ENCODE results near the gene MTMR4. TPM values are rescaled to one million over a fixed set of nuclear protein-coding genes. Genes with fewer than 3 reads are reported as not detected.

Gene MTMR4
- polyA plus RNA-seq, 3 donors, result 7.2 to 20.7 (median 8.4) TPM

DNA sequence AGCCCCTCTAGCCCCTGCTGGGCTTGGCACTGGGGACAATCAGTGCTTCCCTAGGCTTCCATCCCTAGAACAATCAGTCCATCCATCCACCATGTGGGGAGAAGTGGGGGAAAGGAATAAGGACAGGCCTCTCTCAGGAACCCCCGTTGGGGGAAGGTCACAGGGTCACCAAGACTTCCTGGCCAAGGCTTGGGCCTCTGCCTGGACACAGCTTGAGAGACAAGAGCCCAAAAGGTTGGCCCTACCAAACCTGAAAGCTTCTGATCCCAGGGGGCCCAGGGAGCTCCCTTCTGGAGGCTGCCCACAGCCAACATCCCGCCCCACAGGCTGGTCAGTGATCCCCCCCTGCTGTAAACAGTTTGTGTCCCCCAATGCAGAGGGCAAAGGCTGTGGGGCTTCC is 16.2 kb upstream of the MTMR4 start:
- TF ChIP-seq, protein P1, sequence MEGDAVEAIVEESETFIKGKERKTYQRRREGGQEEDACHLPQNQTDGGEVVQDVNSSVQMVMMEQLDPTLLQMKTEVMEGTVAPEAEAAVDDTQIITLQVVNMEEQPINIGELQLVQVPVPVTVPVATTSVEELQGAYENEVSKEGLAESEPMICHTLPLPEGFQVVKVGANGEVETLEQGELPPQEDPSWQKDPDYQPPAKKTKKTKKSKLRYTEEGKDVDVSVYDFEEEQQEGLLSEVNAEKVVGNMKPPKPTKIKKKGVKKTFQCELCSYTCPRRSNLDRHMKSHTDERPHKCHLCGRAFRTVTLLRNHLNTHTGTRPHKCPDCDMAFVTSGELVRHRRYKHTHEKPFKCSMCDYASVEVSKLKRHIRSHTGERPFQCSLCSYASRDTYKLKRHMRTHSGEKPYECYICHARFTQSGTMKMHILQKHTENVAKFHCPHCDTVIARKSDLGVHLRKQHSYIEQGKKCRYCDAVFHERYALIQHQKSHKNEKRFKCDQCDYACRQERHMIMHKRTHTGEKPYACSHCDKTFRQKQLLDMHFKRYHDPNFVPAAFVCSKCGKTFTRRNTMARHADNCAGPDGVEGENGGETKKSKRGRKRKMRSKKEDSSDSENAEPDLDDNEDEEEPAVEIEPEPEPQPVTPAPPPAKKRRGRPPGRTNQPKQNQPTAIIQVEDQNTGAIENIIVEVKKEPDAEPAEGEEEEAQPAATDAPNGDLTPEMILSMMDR (IDR thresholded peaks at IDR 0.05), result no peak
- no peak overlapping the region for H3K4me2 ChIP-seq (replicated peaks; ENCODE audit: extremely low read depth, low read length, poor library complexity, severe bottlenecking)
- no peak overlapping the region for H3K4me3 ChIP-seq (replicated peaks in 1 of 3; ENCODE audit: low read depth in 2 of 3, low read length in 3 of 3)
- H3K27me3 ChIP-seq (ENCODE audit: control insufficient read depth in 2 of 2, insufficient read depth in 2 of 2, low read length in 2 of 2), result peaks cover 4 to 31% of the 10 kb centered on the region in 2 donors
- Mint-ChIP-seq H3K27ac (no peak overlapping the region), H3K4me1 (peaks cover 58% of the 10 kb centered on the region), H3K9me3 (peaks cover 0 to 2% (median 0%) of the 10 kb centered on the region in 7 donors), H3K27me3 (ENCODE audit: low read depth in 3 of 3) (peaks cover 39 to 47% (median 40%) of the 10 kb centered on the region in 3 donors), H3K36me3 (peaks cover 2 to 14% of the 10 kb centered on the region in 2 donors), H3K4me3 (peak overlapping the region in 1 of 2 donors; percentile 78)
- H3K79me2 ChIP-seq (ENCODE audit: insufficient read depth, low read length), result no peaks in the 10 kb centered on the region
- H3K9ac ChIP-seq (ENCODE audit: insufficient read depth, low read length, poor library complexity, severe bottlenecking), result no peak overlapping the region
- WGBS (ENCODE audit: insufficient coverage), result 82% methylated on average over 2 of the region's 2 CpGs
- no peak overlapping the region for H3K27ac ChIP-seq (ENCODE audit: low read depth in 1 of 2, low read length in 2 of 2)
- peaks cover 50 to 58% of the 10 kb centered on the region in 2 donors for H3K4me1 ChIP-seq (ENCODE audit: control insufficient read depth in 1 of 2, insufficient read depth in 2 of 2, low read length in 2 of 2)
- no peaks in the 10 kb centered on the region for H4K20me1 ChIP-seq (ENCODE audit: insufficient read depth, low read length)
- no peaks in the 10 kb centered on the region for H3K36me3 ChIP-seq (replicated peaks in 1 of 2; ENCODE audit: control insufficient read depth in 1 of 2, insufficient read depth in 2 of 2, low read length in 2 of 2)
- intact Hi-C loops (cut with micrococcal nuclease), result no loop called here
- no peak for DNase-seq
- H3K9me3 ChIP-seq (replicated peaks in 1 of 2; ENCODE audit: control insufficient read depth in 1 of 2, insufficient read depth in 1 of 2, low read length in 2 of 2), result no peaks in the 10 kb centered on the region
- H2AFZ ChIP-seq (ENCODE audit: insufficient read depth, low read depth, low read length, poor library complexity, severe bottlenecking), result no peak overlapping the region

DNA sequence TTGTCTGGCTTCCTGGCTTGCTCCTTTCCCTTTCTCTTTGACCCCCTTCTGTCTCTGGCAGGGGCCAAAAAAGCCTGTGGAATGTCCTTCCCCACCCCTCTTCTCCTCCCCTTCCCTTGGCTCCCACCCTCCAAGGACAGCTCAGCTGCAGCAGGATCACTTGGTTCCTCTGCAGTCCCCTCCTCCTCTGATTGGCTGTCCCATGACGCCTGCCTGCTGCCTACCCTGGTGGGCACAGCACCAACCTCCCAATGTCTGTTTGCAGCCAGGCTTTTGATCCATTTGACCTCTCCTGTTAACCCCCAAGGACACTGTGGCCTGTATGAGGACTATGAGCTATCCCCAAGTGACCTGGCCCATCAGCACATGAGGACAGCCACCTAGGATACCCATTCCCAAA is 14.8 kb upstream of the MTMR4 start:
- peaks cover 37 to 45% of the 10 kb centered on the region in 2 donors for H3K4me1 ChIP-seq (ENCODE audit: control insufficient read depth in 1 of 2, insufficient read depth in 2 of 2, low read length in 2 of 2)
- peaks cover 44% of the 10 kb centered on the region for H3K4me1 Mint-ChIP-seq
- no peak overlapping the region for H3K27ac Mint-ChIP-seq
- no peak overlapping the region for H3K4me3 ChIP-seq (replicated peaks in 1 of 3; ENCODE audit: low read depth in 2 of 3, low read length in 3 of 3)
- H3K27me3 ChIP-seq (ENCODE audit: control insufficient read depth in 2 of 2, insufficient read depth in 2 of 2, low read length in 2 of 2), result peaks cover 4 to 31% of the 10 kb centered on the region in 2 donors
- no peaks in the 10 kb centered on the region for H4K20me1 ChIP-seq (ENCODE audit: insufficient read depth, low read length)
- DNase-seq, result no peak
- intact Hi-C loops (cut with micrococcal nuclease), result loop anchor here in 1 of 2 donors (10.0 kb wide), 1 partner anchor 56 kb away; no protein-coding TSS in a partner anchor
- no peaks in the 10 kb centered on the region for H3K9me3 ChIP-seq (replicated peaks in 1 of 2; ENCODE audit: control insufficient read depth in 1 of 2, insufficient read depth in 1 of 2, low read length in 2 of 2)
- H3K79me2 ChIP-seq (ENCODE audit: insufficient read depth, low read length), result no peaks in the 10 kb centered on the region
- H3K27ac ChIP-seq (ENCODE audit: low read depth in 1 of 2, low read length in 2 of 2), result no peak overlapping the region
- H3K36me3 Mint-ChIP-seq, result peaks cover 2 to 14% of the 10 kb centered on the region in 2 donors
- no peak overlapping the region for H3K9ac ChIP-seq (ENCODE audit: insufficient read depth, low read length, poor library complexity, severe bottlenecking)
- H3K9me3 Mint-ChIP-seq, result peaks cover 0 to 2% (median 0%) of the 10 kb centered on the region in 7 donors
- H3K36me3 ChIP-seq (replicated peaks in 1 of 2; ENCODE audit: control insufficient read depth in 1 of 2, insufficient read depth in 2 of 2, low read length in 2 of 2), result no peaks in the 10 kb centered on the region
- peak overlapping the region in 1 of 2 donors; percentile 78 for H3K4me3 Mint-ChIP-seq
- 57% methylated on average over 1 of the region's 1 CpG for WGBS (ENCODE audit: insufficient coverage)
- no peak overlapping the region for H2AFZ ChIP-seq (ENCODE audit: insufficient read depth, low read depth, low read length, poor library complexity, severe bottlenecking)
- no peak overlapping the region for H3K4me2 ChIP-seq (replicated peaks; ENCODE audit: extremely low read depth, low read length, poor library complexity, severe bottlenecking)
- TF ChIP-seq, protein P1 (IDR thresholded peaks at IDR 0.05), result no peak
- H3K27me3 Mint-ChIP-seq (ENCODE audit: low read depth in 3 of 3), result peaks cover 39 to 48% (median 40%) of the 10 kb centered on the region in 3 donors

Data from CD14-positive monocyte (primary cell).